H9 (cell line): ENCODE data around the gene ANKK1. TPM values are rescaled to one million over a fixed set of nuclear protein-coding genes. Genes with fewer than 3 reads are reported as not detected.

Experiments
- DNase-seq: peaks from one replicate; pipeline ENCODE4 v3.0.0-alpha.2; 2017
- H2AFZ ChIP-seq: one replicate; pipeline ENCODE4 v1.6.1; 2013; ENCODE audit warnings: mild to moderate bottlenecking, low read length, control low read depth, moderate library complexity
- H2AK5ac ChIP-seq: 2 replicates; pipeline ENCODE4 v1.6.1; 2013; ENCODE audit warnings: low read length, control low read depth, mixed read lengths; ENCODE audit not compliant: insufficient read length
- H2BK120ac ChIP-seq: one replicate; pipeline ENCODE4 v1.6.1; 2013; ENCODE audit warnings: low read depth, mild to moderate bottlenecking, low read length, control low read depth, inconsistent platforms; ENCODE audit not compliant: poor library complexity, severe bottlenecking
- H2BK12ac ChIP-seq: 2 replicates; pipeline ENCODE4 v1.6.1; 2013; ENCODE audit warnings: low read length, control low read depth, mixed read lengths, low read depth; ENCODE audit not compliant: insufficient read length
- H2BK15ac ChIP-seq: 2 replicates; pipeline ENCODE4 v1.6.1; 2013; ENCODE audit warnings: low read depth, low read length, control low read depth
- H2BK20ac ChIP-seq: one replicate; pipeline ENCODE4 v1.6.1; 2013; ENCODE audit warnings: low read depth, mild to moderate bottlenecking, low read length, control low read depth, inconsistent platforms; ENCODE audit not compliant: poor library complexity, severe bottlenecking
- H2BK5ac ChIP-seq: 2 replicates; pipeline ENCODE4 v1.6.1; 2013; ENCODE audit warnings: low read length, control low read depth, mixed read lengths; ENCODE audit not compliant: insufficient read length
- H3K14ac ChIP-seq: 2 replicates; pipeline ENCODE4 v1.6.1; 2013; ENCODE audit warnings: low read length, control low read depth; ENCODE audit not compliant: insufficient read depth
- H3K18ac ChIP-seq: 2 replicates; pipeline ENCODE4 v1.6.1; 2013; ENCODE audit warnings: low read depth, mild to moderate bottlenecking, mixed read lengths, low read length, control low read depth; ENCODE audit not compliant: insufficient read length
- H3K23ac ChIP-seq: 2 replicates; pipeline ENCODE4 v1.6.1; 2013; ENCODE audit warnings: low read length, control low read depth, mixed read lengths, low read depth; ENCODE audit not compliant: insufficient read length
- H3K23me2 ChIP-seq: 2 replicates; pipeline ENCODE4 v1.6.1; 2013; ENCODE audit warnings: low read depth, mild to moderate bottlenecking, mixed read lengths, low read length, control low read depth; ENCODE audit not compliant: insufficient read length, poor library complexity, severe bottlenecking
- H3K27ac ChIP-seq: 2 replicates; pipeline ENCODE4 v1.5.1; 2013; ENCODE audit warnings: low read length, control low read depth, mixed read lengths, low read depth; ENCODE audit not compliant: insufficient read length
- H3K27me3 ChIP-seq: 2 replicates; pipeline ENCODE4 v1.6.1; 2013; ENCODE audit warnings: low read length, control low read depth, inconsistent platforms; ENCODE audit not compliant: insufficient read depth
- H3K4ac ChIP-seq: 2 replicates; pipeline ENCODE4 v1.6.1; 2013; ENCODE audit warnings: low read depth, mild to moderate bottlenecking, control low read depth, inconsistent platforms, low read length, moderate library complexity
- H3K4me1 ChIP-seq: 2 replicates; pipeline ENCODE4 v1.6.1; 2013; ENCODE audit warnings: low read length, control low read depth, inconsistent platforms; ENCODE audit not compliant: insufficient read depth
- H3K4me2 ChIP-seq: 2 replicates; pipeline ENCODE4 v1.6.1; 2013; ENCODE audit warnings: low read length, control low read depth, mixed read lengths; ENCODE audit not compliant: insufficient read length, insufficient read depth
- H3K56ac ChIP-seq: 2 replicates; pipeline ENCODE4 v1.6.1; 2013; ENCODE audit warnings: low read depth, mild to moderate bottlenecking, mixed read lengths, low read length, control low read depth; ENCODE audit not compliant: insufficient read length
- H3K79me1 ChIP-seq: 2 replicates; pipeline ENCODE4 v1.6.1; 2013; ENCODE audit warnings: low read depth, mild to moderate bottlenecking, moderate library complexity, low read length, control low read depth, inconsistent platforms; ENCODE audit not compliant: insufficient read depth, poor library complexity, severe bottlenecking
- H3K79me2 ChIP-seq: 2 replicates; pipeline ENCODE4 v1.6.1; 2013; ENCODE audit warnings: low read length, control low read depth, inconsistent platforms; ENCODE audit not compliant: insufficient read depth
- H3K9ac ChIP-seq: 2 replicates; pipeline ENCODE4 v1.6.1; 2013; ENCODE audit warnings: low read length, control low read depth, mixed read lengths; ENCODE audit not compliant: insufficient read length; ENCODE audit errors: extremely low read depth
- H3K9me3 ChIP-seq: one replicate; pipeline ENCODE4 v1.6.1; 2013; ENCODE audit warnings: low read depth, low read length, inconsistent platforms; ENCODE audit not compliant: control insufficient read depth
- H3T11ph ChIP-seq: one replicate; pipeline ENCODE4 v1.6.1; 2013; ENCODE audit warnings: mild to moderate bottlenecking, low read length, control low read depth, inconsistent platforms
- H4K20me1 ChIP-seq: one replicate; pipeline ENCODE4 v1.6.1; 2013; ENCODE audit not compliant: control insufficient read depth, insufficient read length, insufficient read depth
- H4K5ac ChIP-seq: 2 replicates; pipeline ENCODE4 v1.6.1; 2013; ENCODE audit warnings: low read depth, mild to moderate bottlenecking, mixed read lengths, low read length, control low read depth; ENCODE audit not compliant: insufficient read length
- H4K8ac ChIP-seq: replicated peaks from 2 replicates; pipeline ENCODE4 v1.6.1; 2013; ENCODE audit warnings: low read length, control low read depth, mixed read lengths, low read depth; ENCODE audit not compliant: insufficient read length
- H4K91ac ChIP-seq: 2 replicates; pipeline ENCODE4 v1.6.1; 2013; ENCODE audit warnings: low read depth, mild to moderate bottlenecking, moderate library complexity, mixed read lengths, low read length, control low read depth; ENCODE audit not compliant: insufficient read length
- H3K27ac Mint-ChIP-seq, 3 experiments: 2 replicates in 2 of 3; 3 replicates in 1 of 3; pipeline ENCODE4 v1.8.0; 2020 to 2021; ENCODE audit warnings: mixed read lengths in 3 of 3, mild to moderate bottlenecking in 1 of 3, moderate library complexity in 1 of 3
- H3K27me3 Mint-ChIP-seq: 2 replicates; pipeline ENCODE4 v1.8.0; 2021; ENCODE audit warnings: low read depth, mild to moderate bottlenecking, moderate library complexity, mixed read lengths
- H3K36me3 Mint-ChIP-seq, 3 experiments: 2 replicates in 2 of 3; 3 replicates in 1 of 3; pipeline ENCODE4 v1.8.0; 2020 to 2021; ENCODE audit warnings: low read depth in 3 of 3, mixed read lengths in 3 of 3; ENCODE audit not compliant: insufficient read depth in 1 of 3
- H3K4me1 Mint-ChIP-seq, 2 experiments: 2 replicates each; pipeline ENCODE4 v1.8.0; 2020; ENCODE audit warnings: mixed read lengths in 2 of 2
- H3K4me3 Mint-ChIP-seq, 2 experiments: 2 replicates in 1 of 2; 3 replicates in 1 of 2; pipeline ENCODE4 v1.8.0; 2020 to 2021; ENCODE audit warnings: mild to moderate bottlenecking in 2 of 2, mixed read lengths in 2 of 2, moderate library complexity in 1 of 2
- H3K9me3 Mint-ChIP-seq, 2 experiments: 2 replicates in 1 of 2; 3 replicates in 1 of 2; pipeline ENCODE4 v1.8.0; 2020; ENCODE audit warnings: mild to moderate bottlenecking in 2 of 2, mixed read lengths in 2 of 2, moderate library complexity in 1 of 2
- WGBS: extraction: QIAGEN DNeasy Blood & Tissue Kit; methylation state at CpG from one replicate; pipeline ENCODE4 v1.1.7; 2013; ENCODE audit warnings: missing lambda C conversion rate, low lambda C conversion rate, mixed read lengths; ENCODE audit not compliant: insufficient read length; ENCODE audit errors: extremely low coverage; 5-methylcytosine and 5-hydroxymethylcytosine counted together
- total RNA-seq: library from RNA; stranded (reverse); gene quantifications from 2 replicates; pipeline ENCODE4 v1.2.1, GENCODE V29; 2021
- TF ChIP-seq, protein P1 (sequence below): fragments of 200-600 bp; sonication (generic); conservative IDR thresholded peaks from 3 replicates; pipeline ENCODE4 v1.8.0; 2021; ENCODE audit warnings: antibody characterized with exemption, mild to moderate bottlenecking

ANKK1 gene
- total RNA-seq, 1 experiment from 2014 or later, result 0.20 TPM

DNA sequence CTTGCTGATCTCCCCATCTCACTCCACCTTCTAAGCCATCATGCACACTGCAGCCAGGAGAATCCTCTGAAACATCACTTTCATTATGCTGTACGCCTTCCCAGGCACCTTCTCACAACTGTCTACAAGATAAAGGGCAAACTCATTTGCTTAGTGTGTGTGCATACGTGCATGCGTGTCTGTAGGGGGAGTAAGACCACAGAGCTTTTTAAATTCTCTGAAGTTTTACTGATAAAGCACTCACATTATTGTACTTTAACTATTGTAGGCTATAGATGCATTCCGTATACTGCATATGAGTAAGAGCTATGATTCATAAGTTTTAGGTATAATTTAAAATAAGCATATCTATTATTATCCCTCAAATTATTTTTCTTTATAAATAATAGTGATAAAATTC is 15.3 kb upstream of the ANKK1 start:
- Histone ChIP-seq H3K4me2 (no peak overlapping the region), H3K18ac (no peak overlapping the region), H4K91ac (no peak overlapping the region), H2BK15ac (no peak overlapping the region), H3K9ac (no peak overlapping the region), H3T11ph (no peak overlapping the region), H2AK5ac (no peak overlapping the region), H2BK20ac (no peak overlapping the region), H3K9me3 (no peaks in the 10 kb centered on the region), H3K27me3 (no peaks in the 10 kb centered on the region), H4K8ac (no peak overlapping the region), H3K14ac (no peak overlapping the region), H3K23me2 (no peaks in the 10 kb centered on the region), H2AFZ (no peak overlapping the region), H4K20me1 (no peaks in the 10 kb centered on the region), H3K56ac (no peak overlapping the region), H3K79me2 (no peaks in the 10 kb centered on the region), H2BK120ac (no peak overlapping the region), H2BK12ac (no peak overlapping the region), H3K4me1 (peaks cover 3% of the 10 kb centered on the region; the same call in 1 of the 2 replicates), H3K79me1 (no peaks in the 10 kb centered on the region), H3K27ac (no peak overlapping the region), H2BK5ac (no peak overlapping the region), H3K4ac (no peak overlapping the region), H4K5ac (no peak overlapping the region), H3K23ac (no peak overlapping the region)
- no peaks in the 10 kb centered on the region for H3K27me3 Mint-ChIP-seq
- no peaks in the 10 kb centered on the region for H3K36me3 Mint-ChIP-seq
- no peak overlapping the region for H3K27ac Mint-ChIP-seq
- no peak overlapping the region for H3K4me3 Mint-ChIP-seq
- TF ChIP-seq, protein P1, sequence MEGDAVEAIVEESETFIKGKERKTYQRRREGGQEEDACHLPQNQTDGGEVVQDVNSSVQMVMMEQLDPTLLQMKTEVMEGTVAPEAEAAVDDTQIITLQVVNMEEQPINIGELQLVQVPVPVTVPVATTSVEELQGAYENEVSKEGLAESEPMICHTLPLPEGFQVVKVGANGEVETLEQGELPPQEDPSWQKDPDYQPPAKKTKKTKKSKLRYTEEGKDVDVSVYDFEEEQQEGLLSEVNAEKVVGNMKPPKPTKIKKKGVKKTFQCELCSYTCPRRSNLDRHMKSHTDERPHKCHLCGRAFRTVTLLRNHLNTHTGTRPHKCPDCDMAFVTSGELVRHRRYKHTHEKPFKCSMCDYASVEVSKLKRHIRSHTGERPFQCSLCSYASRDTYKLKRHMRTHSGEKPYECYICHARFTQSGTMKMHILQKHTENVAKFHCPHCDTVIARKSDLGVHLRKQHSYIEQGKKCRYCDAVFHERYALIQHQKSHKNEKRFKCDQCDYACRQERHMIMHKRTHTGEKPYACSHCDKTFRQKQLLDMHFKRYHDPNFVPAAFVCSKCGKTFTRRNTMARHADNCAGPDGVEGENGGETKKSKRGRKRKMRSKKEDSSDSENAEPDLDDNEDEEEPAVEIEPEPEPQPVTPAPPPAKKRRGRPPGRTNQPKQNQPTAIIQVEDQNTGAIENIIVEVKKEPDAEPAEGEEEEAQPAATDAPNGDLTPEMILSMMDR, result 0 out of 3 replicates have a peak, but pooled peaks have one; percentile 29
- H3K9me3 Mint-ChIP-seq, result no peaks in the 10 kb centered on the region
- no CpG with 5 or more reads among the region's 4 CpGs for WGBS
- DNase-seq, result no peak
- peaks cover 20 to 24% of the 10 kb centered on the region in 2 experiments for H3K4me1 Mint-ChIP-seq
